DOHH2 (cell line): ENCODE data around the gene MET.
"Not testable (repeated sequence)": the region's sequence is repeated elsewhere in the genome, so short reads cannot be mapped to it uniquely, and the experiment has no call there.

Experiments used
- H3F3A ChIP-seq: fragments of 200-600 bp; sonication (generic), shearing (Covaris generic); 2 replicates; pipeline ENCODE4 v1.6.0; 2016; ENCODE audit warnings: antibody characterized with exemption, mild to moderate bottlenecking; ENCODE audit not compliant: control insufficient read depth, insufficient read depth
- H3K27ac ChIP-seq: fragments of 200-600 bp; sonication (generic); 2 replicates; pipeline ENCODE4 v1.5.1; 2014; ENCODE audit warnings: low read depth, mild to moderate bottlenecking, low read length, moderate library complexity
- H3K27me3 ChIP-seq: fragments of 200-600 bp; sonication (generic); 2 replicates; pipeline ENCODE4 v1.6.1; 2014; ENCODE audit warnings: mild to moderate bottlenecking, low read length, mixed read lengths; ENCODE audit not compliant: control insufficient read depth
- H3K36me3 ChIP-seq: fragments of 200-600 bp; sonication (generic); 2 replicates; pipeline ENCODE4 v1.6.1; 2014; ENCODE audit warnings: mild to moderate bottlenecking, low read length, moderate library complexity, mixed read lengths; ENCODE audit not compliant: control insufficient read depth
- H3K4me1 ChIP-seq: fragments of 200-600 bp; sonication (generic); 2 replicates; pipeline ENCODE4 v1.6.1; 2014; ENCODE audit warnings: mild to moderate bottlenecking, low read length, mixed read lengths; ENCODE audit not compliant: control insufficient read depth
- H3K4me2 ChIP-seq: fragments of 200-600 bp; sonication (generic); 2 replicates; pipeline ENCODE4 v1.6.0; 2014; ENCODE audit warnings: mild to moderate bottlenecking, low read length, moderate library complexity
- H3K4me3 ChIP-seq: fragments of 200-600 bp; sonication (generic); 2 replicates; pipeline ENCODE4 v1.5.1; 2014; ENCODE audit warnings: mild to moderate bottlenecking, low read length, mixed read lengths
- H3K79me2 ChIP-seq: fragments of 200-600 bp; sonication (generic); 2 replicates; pipeline ENCODE4 v1.6.1; 2014; ENCODE audit warnings: mild to moderate bottlenecking, low read length, mixed read lengths; ENCODE audit not compliant: control insufficient read depth
- H3K9me2 ChIP-seq: fragments of 200-600 bp; sonication (generic); replicated peaks from 2 replicates; pipeline ENCODE4 v1.6.1; 2014; ENCODE audit warnings: mild to moderate bottlenecking, low read length, mixed read lengths; ENCODE audit not compliant: control insufficient read depth
- H3K9me3 ChIP-seq: fragments of 200-600 bp; sonication (generic); 2 replicates; pipeline ENCODE4 v1.6.1; 2014; ENCODE audit warnings: antibody characterized with exemption, low read length, mixed read lengths; ENCODE audit not compliant: control insufficient read depth, insufficient read depth
- H4K20me1 ChIP-seq: fragments of 200-600 bp; sonication (generic); 2 replicates; pipeline ENCODE4 v1.6.0; 2014; ENCODE audit warnings: low read depth, mild to moderate bottlenecking, antibody characterized with exemption, low read length, moderate library complexity; ENCODE audit not compliant: control insufficient read depth, insufficient read depth
- CTCF ChIP-seq: fragments of 200-600 bp; sonication (generic); IDR thresholded peaks from one replicate; pipeline ENCODE4 v1.5.1; 2014; ENCODE audit warnings: antibody characterized with exemption, mild to moderate bottlenecking, low read depth, low read length; ENCODE audit not compliant: poor library complexity, severe bottlenecking
- EZH2phosphoT487 ChIP-seq: fragments of 200-600 bp; sonication (generic); IDR thresholded peaks from 2 replicates; pipeline ENCODE4 v1.6.1; 2017; ENCODE audit warnings: borderline replicate concordance, mild to moderate bottlenecking, antibody characterized with exemption, low read length, moderate library complexity, mixed read lengths

Gene MET

DNA sequence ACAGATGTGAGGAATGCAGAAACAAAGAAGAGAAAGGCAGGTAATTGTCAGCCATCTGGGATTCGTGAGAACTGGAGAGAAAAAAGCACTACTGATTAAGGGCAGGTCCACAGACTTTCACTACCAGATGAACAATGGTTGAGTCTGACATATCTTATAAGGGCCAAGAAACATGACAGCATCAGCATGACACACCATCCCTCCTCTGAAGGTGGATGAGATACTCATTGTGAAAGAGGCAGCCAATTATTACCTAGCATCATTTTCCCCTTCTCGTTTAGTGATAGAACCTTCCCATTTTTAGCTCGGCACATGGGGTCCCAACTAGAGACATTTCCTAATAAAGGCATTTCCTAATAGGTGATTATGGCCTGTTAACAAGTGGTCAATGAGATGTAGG, 19.2 kb upstream of the MET start:
- TF ChIP-seq EZH2phosphoT487 (no peak), CTCF (no peak)

GRCh38 chr7:116653204-116653603, 18.8 kb upstream of the MET start:
- no peak overlapping the region for H3K27ac ChIP-seq
- H3K79me2 ChIP-seq = no peaks in the 10 kb centered on the region
- H3K4me1 ChIP-seq = no peaks in the 10 kb centered on the region
- TF ChIP-seq CTCF (no peak), EZH2phosphoT487 (no peak)
- H3K9me3 ChIP-seq = no peaks in the 10 kb centered on the region
- no peaks in the 10 kb centered on the region for H3K27me3 ChIP-seq
- H3K4me2 ChIP-seq = no peak overlapping the region
- H3K36me3 ChIP-seq = no peaks in the 10 kb centered on the region
- no peaks in the 10 kb centered on the region for H3K9me2 ChIP-seq
- no peaks in the 10 kb centered on the region for H3F3A ChIP-seq
- H3K4me3 ChIP-seq = no peak overlapping the region
- no peaks in the 10 kb centered on the region for H4K20me1 ChIP-seq

More for the DNA sequence above, 19.2 kb upstream of the MET start:
- H4K20me1 ChIP-seq = no peaks in the 10 kb centered on the region
- no peaks in the 10 kb centered on the region for H3K9me2 ChIP-seq
- no peaks in the 10 kb centered on the region for H3K4me1 ChIP-seq
- no peak overlapping the region for H3K4me3 ChIP-seq
- H3K27me3 ChIP-seq = no peaks in the 10 kb centered on the region
- no peaks in the 10 kb centered on the region for H3F3A ChIP-seq
- no peak overlapping the region for H3K4me2 ChIP-seq
- no peak overlapping the region for H3K27ac ChIP-seq
- no peaks in the 10 kb centered on the region for H3K9me3 ChIP-seq
- no peaks in the 10 kb centered on the region for H3K36me3 ChIP-seq
- H3K79me2 ChIP-seq = no peaks in the 10 kb centered on the region

DNA sequence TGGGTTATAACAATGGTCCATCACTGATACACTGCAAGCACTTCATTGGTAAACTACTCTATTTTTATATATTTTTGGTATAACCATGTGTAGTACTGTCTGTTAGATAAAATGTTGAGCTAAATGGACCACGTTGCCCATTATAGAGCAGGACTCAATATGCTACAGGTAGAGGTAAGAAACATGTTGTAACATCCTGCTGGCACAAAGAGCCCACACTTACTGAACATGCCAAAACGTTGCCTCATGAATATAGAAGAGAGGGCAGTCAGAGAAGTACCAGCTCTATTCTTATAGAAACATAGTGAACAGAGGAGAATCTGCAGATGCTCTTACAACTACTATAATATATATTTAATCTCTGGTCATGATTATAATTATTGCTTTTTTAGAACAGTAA, 18.4 kb upstream of the MET start:
- H3K9me3 ChIP-seq = no peaks in the 10 kb centered on the region
- H3K4me1 ChIP-seq = no peaks in the 10 kb centered on the region
- no peak for TF ChIP-seq CTCF
- no peaks in the 10 kb centered on the region for H3F3A ChIP-seq
- no peaks in the 10 kb centered on the region for H3K36me3 ChIP-seq
- H4K20me1 ChIP-seq = no peaks in the 10 kb centered on the region
- no peak overlapping the region for H3K27ac ChIP-seq
- no peaks in the 10 kb centered on the region for H3K27me3 ChIP-seq
- H3K9me2 ChIP-seq = no peaks in the 10 kb centered on the region
- no peaks in the 10 kb centered on the region for H3K79me2 ChIP-seq
- no peak overlapping the region for H3K4me2 ChIP-seq
- H3K4me3 ChIP-seq = no peak overlapping the region

- not testable (repeated sequence) for H3K36me3 ChIP-seq, H3K9me2 ChIP-seq, H3K4me1 ChIP-seq, H3K9me3 ChIP-seq, H3K79me2 ChIP-seq, H3K27ac ChIP-seq, H3K4me2 ChIP-seq, H3F3A ChIP-seq, H3K4me3 ChIP-seq, H4K20me1 ChIP-seq, H3K27me3 ChIP-seq
Observed at GRCh38 chr7:116659248-116659647, 12.7 kb upstream of the MET start.
